WTC11 (cell line): ENCODE data around the gene INHBB.

ENCODE experiments used
- ESRRA ChIP-seq: sonication (generic); formaldehyde crosslinking; IDR thresholded peaks from 2 replicates; pipeline ENCODE4 v1.8.1; 2022; ENCODE audit warnings: mild to moderate bottlenecking, missing genetic modification reagents, borderline replicate concordance
- NR1H2 ChIP-seq: sonication (generic); formaldehyde crosslinking; IDR thresholded peaks from 2 replicates; pipeline ENCODE4 v1.9.0; 2021; ENCODE audit warnings: mild to moderate bottlenecking, moderate library complexity, missing genetic modification reagents

- TF ChIP-seq NR1H2 (no peak), ESRRA (CRISPR knock-in tag) (no peak)
These were observed 31.1 kb upstream of the INHBB start for GRCh38 chr2:120314690-120315366.
